HepG2 (cell line): ENCODE results near the gene ADARB2.

Experiments
- CTCF ChIP-seq: sonication (generic); formaldehyde crosslinking; IDR thresholded peaks from 2 replicates; pipeline ENCODE4 v1.5.0; 2020; ENCODE audit warnings: mild to moderate bottlenecking, missing genetic modification reagents, moderate library complexity
- EEA1 ChIP-seq: sonication (generic); formaldehyde crosslinking; IDR thresholded peaks from 2 replicates; pipeline ENCODE4 v1.5.1; 2020; ENCODE audit warnings: mild to moderate bottlenecking, missing genetic modification reagents, borderline replicate concordance
- IRX3 ChIP-seq: sonication (generic); formaldehyde crosslinking; IDR thresholded peaks from 2 replicates; pipeline ENCODE4 v1.8.1; 2023; ENCODE audit warnings: mild to moderate bottlenecking, low read depth, missing genetic modification reagents, borderline replicate concordance
- MBNL3 ChIP-seq: fragments of 250-450 bp; sonication (Bioruptor Pico); conservative IDR thresholded peaks from 2 replicates; pipeline ENCODE4 v1.8.0; 2022; ENCODE audit warnings: mild to moderate bottlenecking, inconsistent platforms
- MEF2D ChIP-seq: sonication (generic); formaldehyde crosslinking; IDR thresholded peaks from 2 replicates; pipeline ENCODE4 v1.5.1; 2020; ENCODE audit warnings: mild to moderate bottlenecking, missing genetic modification reagents
- POGZ ChIP-seq: sonication (generic); formaldehyde crosslinking; IDR thresholded peaks from 2 replicates; pipeline ENCODE4 v1.4.0; 2020; ENCODE audit warnings: mild to moderate bottlenecking, missing genetic modification reagents
- POLR2A ChIP-seq, 2 experiments: IDR thresholded peaks; 2 replicates each; pipeline ENCODE4 v1.6.1; 2011; ENCODE audit warnings: low read depth in 2 of 2, low read length in 2 of 2, mild to moderate bottlenecking in 1 of 2, moderate library complexity in 1 of 2; ENCODE audit not compliant: insufficient read depth in 1 of 2
- PRDM15 ChIP-seq: sonication (generic); formaldehyde crosslinking; IDR thresholded peaks from 2 replicates; pipeline ENCODE4 v1.4.0; 2020; ENCODE audit warnings: missing genetic modification reagents
- RFX5 ChIP-seq: IDR thresholded peaks from 2 replicates; pipeline ENCODE4 v1.6.1; 2011; ENCODE audit warnings: low read depth, low read length, improper control_type of control experiment
- U2AF1 ChIP-seq: fragments of 200-400 bp; formaldehyde crosslinking; optimal IDR thresholded peaks from 2 replicates; pipeline ENCODE3; 2017; ENCODE audit warnings: mild to moderate bottlenecking, low read depth, low read length
- ZFP36 ChIP-seq: fragments of 150-350 bp; IDR thresholded peaks from 2 replicates; pipeline ENCODE4 v1.6.1; 2018; ENCODE audit warnings: borderline replicate concordance, low read length, low read depth; ENCODE audit not compliant: partially characterized antibody
- ZNF766 ChIP-seq: sonication (generic); formaldehyde crosslinking; IDR thresholded peaks from 2 replicates; pipeline ENCODE4 v1.5.0; 2020; ENCODE audit warnings: missing genetic modification reagents, borderline replicate concordance
- TF ChIP-seq, protein P1 (sequence below): IDR thresholded peaks from 2 replicates; pipeline ENCODE4 v1.6.1; 2018; ENCODE audit warnings: missing genetic modification reagents

GRCh38 chr10:1147810-1148209, 589.5 kb downstream of the ADARB2 start:
- no peak for TF ChIP-seq MBNL3
- TF ChIP-seq POGZ (CRISPR knock-in tag): no peak
- no peak for TF ChIP-seq POLR2A (IDR thresholded peaks at IDR 0.05; ENCODE audit: insufficient read depth in 1 of 2, low read depth in 2 of 2, low read length in 2 of 2)
- no peak for TF ChIP-seq MEF2D (CRISPR knock-in tag)
- no peak for TF ChIP-seq EEA1 (CRISPR knock-in tag)
- no peak for TF ChIP-seq ZFP36
- TF ChIP-seq CTCF (CRISPR knock-in tag): no peak
- no peak for TF ChIP-seq ZNF766 (CRISPR knock-in tag)
- TF ChIP-seq RFX5: no peak
- TF ChIP-seq PRDM15 (CRISPR knock-in tag): no peak
- TF ChIP-seq, protein P1, sequence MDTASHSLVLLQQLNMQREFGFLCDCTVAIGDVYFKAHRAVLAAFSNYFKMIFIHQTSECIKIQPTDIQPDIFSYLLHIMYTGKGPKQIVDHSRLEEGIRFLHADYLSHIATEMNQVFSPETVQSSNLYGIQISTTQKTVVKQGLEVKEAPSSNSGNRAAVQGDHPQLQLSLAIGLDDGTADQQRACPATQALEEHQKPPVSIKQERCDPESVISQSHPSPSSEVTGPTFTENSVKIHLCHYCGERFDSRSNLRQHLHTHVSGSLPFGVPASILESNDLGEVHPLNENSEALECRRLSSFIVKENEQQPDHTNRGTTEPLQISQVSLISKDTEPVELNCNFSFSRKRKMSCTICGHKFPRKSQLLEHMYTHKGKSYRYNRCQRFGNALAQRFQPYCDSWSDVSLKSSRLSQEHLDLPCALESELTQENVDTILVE (CRISPR knock-in tag): no peak
- no peak for TF ChIP-seq U2AF1
- no peak for TF ChIP-seq IRX3 (CRISPR knock-in tag)
